ENCODE measurements around the gene SLC6A7. TPM values are rescaled to one million over a fixed set of nuclear protein-coding genes. Genes with fewer than 3 reads are reported as not detected.
"Not testable (repeated sequence)": the region's sequence is repeated elsewhere in the genome, so short reads cannot be mapped to it uniquely, and the experiment has no call there.

Gene SLC6A7
- total RNA-seq, 1 experiment from 2014 or later: not detected

- H3K27me3 ChIP-seq (ENCODE audit: insufficient read depth, low read depth): no peaks in the 10 kb centered on the region
- ChIA-PET CTCF (interaction anchor here (0.6 kb wide), 1 partner anchor 100 kb away, joined by 3 read pairs; no protein-coding TSS in a partner anchor), POLR2A (ENCODE audit: unreplicated experiment) (interaction anchor here (0.6 kb wide), 1 partner anchor 333 kb away, joined by 7 read pairs; no protein-coding TSS in a partner anchor)
- no peaks in the 10 kb centered on the region for H3K79me2 ChIP-seq (ENCODE audit: low read depth)
- H3F3A ChIP-seq (ENCODE audit: insufficient read depth, low read depth): no peaks in the 10 kb centered on the region
- no peaks in the 10 kb centered on the region for H4K20me1 ChIP-seq (ENCODE audit: insufficient read depth)
- no peaks in the 10 kb centered on the region for H3K9me2 ChIP-seq (ENCODE audit: insufficient read depth)
- DNase-seq: peak in 1 of 2 experiments; percentile 18
- peaks cover 8% of the 10 kb centered on the region; the same call in 1 of the 2 replicates for H3K4me1 ChIP-seq (replicated peaks; ENCODE audit: insufficient read depth)
- no peaks in the 10 kb centered on the region for H3K9me3 ChIP-seq (ENCODE audit: insufficient read depth, low read depth)
- no peak overlapping the region for H3K4me2 ChIP-seq
- no peak for TF ChIP-seq EZH2 (IDR thresholded peaks at IDR 0.05; ENCODE audit: low read depth)
- TF ChIP-seq, protein P1, sequence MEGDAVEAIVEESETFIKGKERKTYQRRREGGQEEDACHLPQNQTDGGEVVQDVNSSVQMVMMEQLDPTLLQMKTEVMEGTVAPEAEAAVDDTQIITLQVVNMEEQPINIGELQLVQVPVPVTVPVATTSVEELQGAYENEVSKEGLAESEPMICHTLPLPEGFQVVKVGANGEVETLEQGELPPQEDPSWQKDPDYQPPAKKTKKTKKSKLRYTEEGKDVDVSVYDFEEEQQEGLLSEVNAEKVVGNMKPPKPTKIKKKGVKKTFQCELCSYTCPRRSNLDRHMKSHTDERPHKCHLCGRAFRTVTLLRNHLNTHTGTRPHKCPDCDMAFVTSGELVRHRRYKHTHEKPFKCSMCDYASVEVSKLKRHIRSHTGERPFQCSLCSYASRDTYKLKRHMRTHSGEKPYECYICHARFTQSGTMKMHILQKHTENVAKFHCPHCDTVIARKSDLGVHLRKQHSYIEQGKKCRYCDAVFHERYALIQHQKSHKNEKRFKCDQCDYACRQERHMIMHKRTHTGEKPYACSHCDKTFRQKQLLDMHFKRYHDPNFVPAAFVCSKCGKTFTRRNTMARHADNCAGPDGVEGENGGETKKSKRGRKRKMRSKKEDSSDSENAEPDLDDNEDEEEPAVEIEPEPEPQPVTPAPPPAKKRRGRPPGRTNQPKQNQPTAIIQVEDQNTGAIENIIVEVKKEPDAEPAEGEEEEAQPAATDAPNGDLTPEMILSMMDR (conservative IDR thresholded peaks at IDR 0.05): no peak
- intact Hi-C loops (cut with micrococcal nuclease; ENCODE audit: unreplicated experiment): no loop called here
- no peak overlapping the region for H3K27ac ChIP-seq
- no TSS peak for BruUV-seq (replicated peaks)
- H2AFZ ChIP-seq: no peak overlapping the region
- H3K36me3 ChIP-seq (ENCODE audit: low read depth): no peaks in the 10 kb centered on the region
- no peak overlapping the region for H3K4me3 ChIP-seq
Measured at GRCh38 chr5:150227606-150228273, 37.9 kb downstream of the SLC6A7 start.

DNA sequence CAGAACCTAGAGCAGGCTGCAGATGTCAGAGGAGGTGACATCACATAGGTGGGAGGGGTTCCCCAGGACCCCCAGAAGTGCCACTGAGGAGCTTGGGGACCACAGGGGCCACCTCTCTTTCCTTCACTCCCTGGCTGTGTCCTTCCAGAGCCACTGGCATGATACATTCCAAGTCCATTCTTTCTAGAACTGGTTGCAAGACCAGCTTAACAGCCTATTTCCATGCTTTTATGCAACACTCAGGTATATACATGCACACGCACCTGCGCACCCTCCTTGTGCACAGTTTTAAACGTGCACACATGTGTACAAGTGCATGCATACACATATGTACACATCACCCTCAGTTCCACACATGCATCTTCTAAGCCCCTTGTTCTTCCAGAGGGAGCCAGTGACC is 39.7 kb downstream of the SLC6A7 start:
- TF ChIP-seq EZH2 (IDR thresholded peaks at IDR 0.05; ENCODE audit: low read depth): no peak
- TF ChIP-seq, protein P1 (conservative IDR thresholded peaks at IDR 0.05): no peak
- no peaks in the 10 kb centered on the region for H4K20me1 ChIP-seq (ENCODE audit: insufficient read depth)
- CTCF ChIA-PET: no interaction called here
- H3K4me2 ChIP-seq: no peak overlapping the region
- H3K4me1 ChIP-seq (replicated peaks; ENCODE audit: insufficient read depth): peaks cover 8% of the 10 kb centered on the region; the same call in 1 of the 2 replicates
- no peaks in the 10 kb centered on the region for H3K27me3 ChIP-seq (ENCODE audit: insufficient read depth, low read depth)
- no peaks in the 10 kb centered on the region for H3K79me2 ChIP-seq (ENCODE audit: low read depth)
- H2AFZ ChIP-seq: no peak overlapping the region
- POLR2A ChIA-PET (ENCODE audit: unreplicated experiment): no interaction called here
- no TSS peak for BruUV-seq (replicated peaks)
- H3F3A ChIP-seq (ENCODE audit: insufficient read depth, low read depth): no peaks in the 10 kb centered on the region
- intact Hi-C loops (cut with micrococcal nuclease; ENCODE audit: unreplicated experiment): no loop called here
- DNase-seq: no peak
- no peaks in the 10 kb centered on the region for H3K9me2 ChIP-seq (ENCODE audit: insufficient read depth)
- no peaks in the 10 kb centered on the region for H3K36me3 ChIP-seq (ENCODE audit: low read depth)
- no peak overlapping the region for H3K4me3 ChIP-seq
- H3K9me3 ChIP-seq (ENCODE audit: insufficient read depth, low read depth): no peaks in the 10 kb centered on the region
- H3K27ac ChIP-seq: no peak overlapping the region

DNA sequence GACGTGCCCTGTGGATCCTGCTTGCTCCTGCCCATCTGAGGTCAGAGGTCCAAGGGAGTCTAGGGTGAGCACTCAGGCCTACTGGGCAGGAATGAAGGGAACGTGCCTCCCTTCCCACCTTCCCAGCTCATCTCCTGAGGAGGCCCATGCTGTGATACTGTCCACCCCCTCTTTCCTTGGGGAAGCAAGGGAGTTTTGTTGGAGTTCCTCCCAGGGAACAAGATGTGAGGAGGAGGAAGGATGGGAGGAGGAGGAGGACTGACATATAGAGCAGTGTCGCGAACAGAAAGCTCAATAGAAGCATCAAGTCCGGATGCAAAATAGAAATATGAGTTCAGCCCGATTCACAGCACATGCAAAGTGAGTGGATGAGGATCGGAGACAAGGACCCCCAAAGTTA is 41.0 kb downstream of the SLC6A7 start:
- no peak for TF ChIP-seq EZH2 (IDR thresholded peaks at IDR 0.05; ENCODE audit: low read depth)
- TF ChIP-seq, protein P1 (conservative IDR thresholded peaks at IDR 0.05): no peak
- intact Hi-C loops (cut with micrococcal nuclease; ENCODE audit: unreplicated experiment): no loop called here
- CTCF ChIA-PET: interaction anchor here (0.6 kb wide), 1 partner anchor 1110 kb away, joined by 3 read pairs; no protein-coding TSS in a partner anchor

DNA sequence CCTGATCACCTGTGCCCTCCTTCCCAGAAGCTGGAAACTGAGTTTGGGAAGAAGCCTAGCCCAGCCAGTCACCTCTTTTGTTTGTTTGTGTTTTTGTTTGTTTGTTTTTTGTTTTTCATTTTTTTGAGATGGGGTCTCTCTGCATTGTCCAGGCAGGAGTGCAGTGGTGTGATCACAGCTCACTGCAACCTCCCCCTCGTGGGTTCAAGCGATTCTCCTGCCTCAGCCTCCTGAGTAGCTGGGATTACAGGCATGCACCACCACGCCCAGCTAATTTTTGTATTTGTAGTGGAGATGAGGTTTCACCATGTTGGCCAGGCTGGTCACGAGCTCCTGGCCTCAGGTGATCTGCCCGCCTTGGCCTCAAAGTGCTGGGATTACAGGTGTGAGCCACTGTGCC is 43.8 kb downstream of the SLC6A7 start:
- CTCF ChIA-PET; H3F3A ChIP-seq (ENCODE audit: insufficient read depth, low read depth); H3K27ac ChIP-seq; intact Hi-C loops (cut with micrococcal nuclease; ENCODE audit: unreplicated experiment); H3K9me3 ChIP-seq (ENCODE audit: insufficient read depth, low read depth); H3K4me2 ChIP-seq; H2AFZ ChIP-seq; BruUV-seq (replicated peaks); H3K4me1 ChIP-seq (replicated peaks; ENCODE audit: insufficient read depth); H3K79me2 ChIP-seq (ENCODE audit: low read depth); H3K9me2 ChIP-seq (ENCODE audit: insufficient read depth); H4K20me1 ChIP-seq (ENCODE audit: insufficient read depth); DNase-seq; H3K36me3 ChIP-seq (ENCODE audit: low read depth); POLR2A ChIA-PET (ENCODE audit: unreplicated experiment); H3K4me3 ChIP-seq; H3K27me3 ChIP-seq (ENCODE audit: insufficient read depth, low read depth): not testable (repeated sequence)

More for the DNA sequence above, 41.0 kb downstream of the SLC6A7 start:
- Histone ChIP-seq H3F3A (ENCODE audit: insufficient read depth, low read depth) (no peaks in the 10 kb centered on the region), H3K79me2 (ENCODE audit: low read depth) (no peaks in the 10 kb centered on the region), H3K27me3 (ENCODE audit: insufficient read depth, low read depth) (no peaks in the 10 kb centered on the region), H3K4me3 (no peak overlapping the region), H3K4me1 (replicated peaks; ENCODE audit: insufficient read depth) (peaks cover 8% of the 10 kb centered on the region; the same call in 1 of the 2 replicates), H3K9me3 (ENCODE audit: insufficient read depth, low read depth) (no peaks in the 10 kb centered on the region), H4K20me1 (ENCODE audit: insufficient read depth) (no peaks in the 10 kb centered on the region), H3K9me2 (ENCODE audit: insufficient read depth) (no peaks in the 10 kb centered on the region), H2AFZ (no peak overlapping the region), H3K36me3 (ENCODE audit: low read depth) (no peaks in the 10 kb centered on the region), H3K27ac (no peak overlapping the region), H3K4me2 (no peak overlapping the region)
- no peak for DNase-seq
- BruUV-seq (replicated peaks): no TSS peak
- POLR2A ChIA-PET (ENCODE audit: unreplicated experiment): no interaction called here

All from PC-9 (cell line).